HG03571 (cell line): ENCODE measurements around the gene SNCA.

Source experiments
- ATAC-seq: cut with Tn5 transposase; IDR thresholded peaks from one replicate; pipeline ENCODE4 v1.9.1; 2021; ENCODE audit not compliant: unreplicated experiment

SNCA gene

GRCh38 chr4:89836897-89837384, at the start of gene SNCA:
Gene SNCA (minus strand): TSS chr4:89837161. CDS start chr4:89835667, 1,494 bp downstream.
- ATAC-seq: no peak

GRCh38 chr4:89879215-89879614, 42.3 kb upstream of the SNCA start:
- no peak for ATAC-seq

DNA sequence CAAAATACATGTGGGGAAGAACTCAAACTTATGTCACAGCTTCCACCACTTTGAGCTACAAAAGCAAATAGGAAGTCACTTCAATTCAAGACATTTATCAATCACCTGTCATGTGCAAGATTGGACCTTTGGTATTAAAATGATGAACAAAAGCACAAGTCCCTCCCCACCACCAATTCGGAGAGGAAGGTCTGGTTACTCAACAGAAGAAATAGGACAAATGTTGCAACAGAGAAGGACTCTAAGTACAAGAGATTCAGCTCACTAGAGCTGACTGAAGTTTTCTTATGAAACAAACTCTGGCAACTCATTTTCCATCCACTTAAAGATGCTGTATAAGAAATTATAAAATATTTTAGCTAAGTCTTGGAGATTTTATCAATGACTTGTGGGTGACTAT, 41.6 kb upstream of the SNCA start:
- ATAC-seq: no peak

DNA sequence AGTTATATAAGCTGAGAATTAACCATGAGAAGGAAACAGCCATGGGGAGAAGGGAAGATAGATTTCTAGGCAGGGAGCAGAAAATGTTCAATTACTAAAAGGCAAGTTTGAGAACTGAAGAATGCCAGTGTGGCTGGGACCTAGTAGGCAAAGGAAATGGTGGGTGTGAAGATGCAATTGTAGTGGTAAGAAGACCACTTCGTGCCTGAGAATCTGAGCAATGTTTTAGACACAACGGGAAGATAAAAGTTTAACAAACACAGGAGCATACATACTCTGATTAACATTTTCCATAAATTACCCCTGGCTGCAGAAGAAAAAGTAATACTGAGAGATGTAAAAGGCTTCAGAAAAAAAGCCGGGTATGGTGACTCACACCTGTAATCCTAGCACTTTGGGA, 39.6 kb upstream of the SNCA start:
- no peak for ATAC-seq

DNA sequence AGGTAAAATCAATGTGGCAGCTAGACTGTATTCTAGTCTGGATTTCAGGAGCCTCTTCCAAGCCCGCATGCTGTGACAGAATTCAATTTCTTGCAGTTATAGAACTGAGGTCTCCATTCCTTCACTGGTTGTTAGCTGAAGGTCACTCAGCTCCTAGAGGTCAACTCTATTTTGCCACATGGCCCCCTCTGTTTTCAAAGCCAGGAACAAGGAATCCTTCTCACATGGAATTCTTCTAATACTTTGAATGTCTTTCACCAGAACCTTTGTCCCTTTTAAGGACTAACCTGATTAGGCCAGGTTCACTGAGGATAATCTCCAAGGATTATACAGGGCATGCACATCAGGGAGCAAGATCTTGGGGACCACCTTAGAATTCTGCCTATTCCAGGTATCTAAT, 34.2 kb upstream of the SNCA start:
- no peak for ATAC-seq

DNA sequence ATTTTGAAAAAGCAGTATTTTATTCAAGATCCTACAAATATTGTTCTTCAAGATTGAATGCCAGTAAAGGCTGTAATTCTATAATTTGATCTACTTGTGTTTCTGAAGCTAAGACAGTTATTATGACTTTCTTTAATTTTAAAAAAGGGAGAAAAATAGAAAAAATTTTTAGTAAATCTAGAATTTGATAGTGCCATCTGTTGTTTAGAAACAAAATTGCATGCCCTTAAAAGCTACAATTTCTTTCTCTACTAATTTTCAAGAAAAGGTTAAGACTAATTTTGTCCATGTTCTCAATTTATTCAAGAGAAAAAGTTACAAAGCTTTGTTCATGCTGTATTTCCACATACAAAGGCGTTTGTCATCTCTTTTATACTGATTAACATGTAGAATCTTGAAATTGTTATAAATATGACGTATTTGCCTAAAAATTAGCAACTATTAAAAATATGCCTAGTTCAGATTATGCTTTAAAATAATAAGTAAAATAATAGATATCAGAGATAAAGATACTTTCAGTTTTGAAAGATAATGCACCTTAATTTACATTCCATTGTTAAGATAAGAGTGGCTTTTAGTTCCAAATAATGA, 32.1 kb upstream of the SNCA start:
- no peak for ATAC-seq

- no peak for ATAC-seq
Measured at GRCh38 chr4:89868276-89868675, 31.3 kb upstream of the SNCA start.

GRCh38 chr4:89863533-89863932, 26.6 kb upstream of the SNCA start:
- no peak for ATAC-seq

- ATAC-seq: no peak
Measured at GRCh38 chr4:89860971-89861370, 24.0 kb upstream of the SNCA start.

DNA sequence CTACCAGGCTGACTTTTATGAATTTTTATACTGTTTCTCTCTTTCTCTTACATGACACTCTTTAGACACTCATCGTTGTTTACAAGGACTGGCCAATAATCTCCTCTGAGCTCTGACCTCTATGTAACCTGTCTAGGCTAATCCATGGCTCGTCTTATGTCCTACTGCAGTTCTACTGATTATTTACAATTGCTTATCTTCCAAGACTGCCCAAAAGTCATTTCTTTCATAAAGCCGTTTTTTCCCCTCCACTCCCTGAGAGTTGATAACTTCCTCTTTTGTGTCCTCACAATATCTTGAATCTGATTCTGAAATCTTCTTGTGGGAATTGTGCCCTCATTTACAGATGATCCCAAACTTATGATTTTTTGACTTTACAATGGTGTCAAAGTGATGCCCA, 18.3 kb upstream of the SNCA start:
- no peak for ATAC-seq

DNA sequence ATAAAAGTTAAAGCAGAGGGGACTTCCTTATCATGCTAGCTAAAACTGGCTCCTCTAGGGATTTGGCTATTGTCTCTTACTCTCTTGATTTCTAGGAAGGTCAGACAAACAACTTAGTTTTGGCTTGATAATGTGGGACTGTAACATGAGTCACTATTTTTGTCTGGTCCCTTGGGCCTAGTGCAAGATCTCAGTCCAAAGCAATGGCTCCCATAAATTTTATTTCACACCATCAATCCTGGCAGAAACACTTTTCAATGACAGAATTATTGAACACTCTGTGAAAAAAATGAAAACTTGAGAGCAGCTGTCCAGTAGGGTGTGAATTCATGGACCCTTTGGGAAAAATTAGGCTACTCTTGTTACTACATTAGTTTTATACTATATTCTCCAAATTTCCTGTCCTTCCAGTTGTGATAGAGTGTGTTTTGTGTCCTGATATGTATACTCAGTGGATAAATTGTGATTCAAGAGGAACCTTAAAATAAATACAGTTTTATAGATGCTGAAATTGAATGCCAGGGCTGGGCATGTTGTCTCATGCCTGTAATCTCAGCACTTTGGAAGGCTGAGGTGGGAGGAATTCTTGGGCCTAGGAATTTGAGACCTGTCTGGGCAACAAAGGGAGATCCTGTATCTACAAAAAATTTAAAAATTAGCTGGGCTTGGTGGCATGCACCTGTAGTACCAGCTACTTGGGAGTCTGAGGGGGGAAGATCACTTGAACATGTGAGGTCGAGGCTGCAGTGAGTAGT, 10.8 kb upstream of the SNCA start:
- ATAC-seq: no peak

GRCh38 chr4:89839558-89839957, 2.6 kb upstream of the SNCA start:
- no peak for ATAC-seq

GRCh38 chr4:89837993-89838390, 1.0 kb upstream of the SNCA start:
- ATAC-seq: no peak

DNA sequence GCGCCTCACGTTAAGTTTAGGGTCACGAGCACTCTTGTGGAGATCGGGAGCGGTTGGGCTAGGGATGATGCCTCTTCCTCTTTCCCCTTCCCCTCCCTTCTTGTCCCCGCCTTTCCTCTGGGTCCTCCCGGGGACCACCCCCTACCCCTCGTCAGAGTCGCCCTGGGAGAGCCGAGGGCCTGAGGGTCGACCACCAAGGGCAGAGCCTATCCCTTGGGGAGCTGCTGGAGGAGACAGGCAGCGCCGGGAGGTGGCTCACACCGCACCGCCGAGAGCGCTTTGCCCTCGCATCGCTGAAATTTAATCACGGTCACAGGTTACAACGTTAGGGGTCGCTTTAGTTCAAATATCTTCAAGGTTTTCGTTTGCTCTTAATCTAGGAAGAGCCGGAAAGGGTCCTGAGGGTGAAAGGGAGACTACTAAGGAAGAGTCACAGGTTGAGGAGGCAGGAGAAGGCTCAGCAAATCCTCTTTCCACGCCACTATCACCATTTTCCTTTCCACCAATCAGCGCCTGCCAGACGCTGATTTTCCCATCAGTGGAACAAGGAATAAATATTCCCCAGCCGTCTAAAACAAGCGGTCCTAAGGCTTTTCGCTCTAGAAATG, 528 bp upstream of the SNCA start:
- ATAC-seq: no peak

DNA sequence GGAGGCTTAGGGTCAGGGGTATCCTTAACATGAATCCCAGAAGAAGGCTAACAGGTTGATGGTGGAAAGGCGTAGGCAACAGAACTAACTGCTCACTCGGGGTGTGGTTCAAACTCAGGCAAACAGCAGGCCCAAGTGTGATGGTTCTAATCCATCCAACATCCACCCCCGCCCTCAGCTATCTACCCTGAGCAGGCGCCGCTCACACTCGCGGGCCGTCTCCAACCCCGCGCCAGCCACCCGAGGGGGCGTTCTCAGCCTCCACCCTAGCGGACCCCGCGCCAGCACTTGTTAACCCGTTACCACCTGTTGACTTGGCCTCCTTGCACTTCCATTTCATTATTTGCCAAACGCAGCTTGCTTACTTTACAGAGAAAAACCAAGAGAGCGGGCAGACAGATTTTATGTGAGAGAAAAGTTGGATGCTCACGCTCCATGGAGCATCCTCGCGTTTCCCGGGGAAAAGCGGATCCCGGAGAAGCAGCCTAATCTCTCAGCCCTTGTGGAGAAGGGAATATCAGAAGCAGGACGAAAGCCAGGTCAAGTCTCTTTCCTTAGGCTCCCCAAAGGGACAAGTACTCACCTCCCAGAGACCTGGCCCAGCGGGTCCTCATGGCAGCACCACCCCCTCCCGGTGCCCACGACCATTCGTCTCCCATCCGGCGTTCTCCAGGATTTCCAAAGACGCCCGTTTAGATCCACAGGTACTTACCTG, 773 bp downstream of the SNCA start:
- ATAC-seq: no peak

DNA sequence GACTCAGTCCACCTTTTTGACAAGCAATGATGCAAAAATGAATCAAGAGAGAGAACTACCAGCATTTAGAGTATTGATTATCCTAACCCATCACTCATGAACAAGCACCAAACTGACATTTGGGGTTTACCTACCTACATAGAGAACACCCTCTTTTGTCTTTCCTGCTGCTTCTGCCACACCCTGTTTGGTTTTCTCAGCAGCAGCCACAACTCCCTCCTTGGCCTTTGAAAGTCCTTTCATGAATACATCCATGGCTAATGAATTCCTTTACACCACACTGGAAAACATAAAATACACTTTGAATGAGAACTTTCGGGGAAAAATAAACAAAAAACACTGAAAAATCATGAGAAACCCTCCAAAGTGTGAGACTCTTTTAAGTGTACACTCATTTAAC, 1.5 kb downstream of the SNCA start:
- ATAC-seq: no peak

DNA sequence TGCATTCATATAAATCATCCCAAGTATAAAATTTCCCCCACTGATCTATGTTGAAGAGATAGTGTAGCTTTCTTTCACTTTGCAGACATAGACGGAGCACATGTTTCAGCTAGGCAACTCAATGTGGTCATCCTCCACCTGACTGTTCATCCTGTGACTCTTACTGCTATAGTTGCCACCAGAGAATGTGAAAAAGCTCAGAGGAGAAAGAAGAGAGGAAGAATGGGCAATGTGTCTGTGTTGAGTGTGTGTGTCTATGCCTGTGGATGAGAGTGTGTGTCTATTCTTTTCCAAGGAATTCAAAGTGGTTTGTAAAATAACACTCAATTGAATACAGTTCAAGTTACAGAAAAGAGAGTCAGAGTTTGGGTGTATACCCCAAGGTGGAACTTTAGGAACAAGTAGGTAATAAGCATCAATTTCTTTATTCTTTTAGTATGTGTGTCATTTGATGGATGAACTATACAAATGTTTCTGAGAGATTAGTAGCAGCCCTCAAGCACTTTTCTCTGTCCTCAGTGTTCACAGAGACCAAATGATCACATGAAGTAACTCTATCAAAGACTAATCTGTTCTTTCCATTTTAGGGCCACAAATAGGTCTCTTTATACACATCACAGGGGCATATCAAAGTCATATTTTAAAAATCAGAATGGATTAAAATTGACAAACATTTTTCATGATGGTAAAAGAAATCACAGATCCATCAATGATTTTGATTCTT, 2.3 kb downstream of the SNCA start:
- no peak for ATAC-seq

GRCh38 chr4:89829470-89830138, 7.4 kb downstream of the SNCA start:
- peak; percentile 85 for ATAC-seq

DNA sequence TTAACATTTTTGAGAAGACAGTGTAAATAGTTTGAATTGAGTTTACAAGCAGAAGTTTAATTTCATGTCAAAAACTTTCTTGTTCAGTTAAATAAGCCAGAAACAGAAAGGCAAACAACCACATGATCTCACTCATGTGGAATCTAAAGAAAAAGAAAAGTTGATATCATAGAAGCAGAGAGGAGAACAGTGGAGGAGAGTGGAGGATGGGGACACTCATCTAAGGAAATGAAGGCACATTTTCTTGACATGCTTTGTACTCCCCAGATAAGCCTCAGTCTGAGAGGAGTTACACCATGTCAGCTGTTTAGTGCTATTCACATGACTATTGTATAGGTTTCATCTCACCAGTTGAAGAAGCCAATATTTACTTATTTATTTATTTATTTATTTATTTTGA, 13.5 kb downstream of the SNCA start:
- no peak for ATAC-seq

GRCh38 chr4:89821612-89822011, 15.3 kb downstream of the SNCA start:
- ATAC-seq: no peak
